ENCODE measurements around the gene MEX3C. TPM values are rescaled to one million over a fixed set of nuclear protein-coding genes. Genes with fewer than 3 reads are reported as not detected.

The MEX3C gene
- total RNA-seq, 4 donors from 2014 or later, result 31.6 to 42.0 (median 37.6) TPM

GRCh38 chr18:51212606-51213005 lies 15.1 kb upstream of the MEX3C start:
- Histone ChIP-seq H3K4me1 (no peaks in the 10 kb centered on the region), H3K9me3 (no peaks in the 10 kb centered on the region), H3K27ac (no peak overlapping the region), H3K36me3 (no peaks in the 10 kb centered on the region), H3K27me3 (no peaks in the 10 kb centered on the region), H3K4me3 (no peak overlapping the region)
- WGBS, result 75% methylated on average over 2 of the region's 2 CpGs
- TF ChIP-seq POLR2AphosphoS5 (IDR thresholded peaks at IDR 0.05) (no peak), POLR2A (IDR thresholded peaks at IDR 0.05) (no peak), EP300 (IDR thresholded peaks at IDR 0.05) (no peak)
- TF ChIP-seq, protein P1, sequence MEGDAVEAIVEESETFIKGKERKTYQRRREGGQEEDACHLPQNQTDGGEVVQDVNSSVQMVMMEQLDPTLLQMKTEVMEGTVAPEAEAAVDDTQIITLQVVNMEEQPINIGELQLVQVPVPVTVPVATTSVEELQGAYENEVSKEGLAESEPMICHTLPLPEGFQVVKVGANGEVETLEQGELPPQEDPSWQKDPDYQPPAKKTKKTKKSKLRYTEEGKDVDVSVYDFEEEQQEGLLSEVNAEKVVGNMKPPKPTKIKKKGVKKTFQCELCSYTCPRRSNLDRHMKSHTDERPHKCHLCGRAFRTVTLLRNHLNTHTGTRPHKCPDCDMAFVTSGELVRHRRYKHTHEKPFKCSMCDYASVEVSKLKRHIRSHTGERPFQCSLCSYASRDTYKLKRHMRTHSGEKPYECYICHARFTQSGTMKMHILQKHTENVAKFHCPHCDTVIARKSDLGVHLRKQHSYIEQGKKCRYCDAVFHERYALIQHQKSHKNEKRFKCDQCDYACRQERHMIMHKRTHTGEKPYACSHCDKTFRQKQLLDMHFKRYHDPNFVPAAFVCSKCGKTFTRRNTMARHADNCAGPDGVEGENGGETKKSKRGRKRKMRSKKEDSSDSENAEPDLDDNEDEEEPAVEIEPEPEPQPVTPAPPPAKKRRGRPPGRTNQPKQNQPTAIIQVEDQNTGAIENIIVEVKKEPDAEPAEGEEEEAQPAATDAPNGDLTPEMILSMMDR (IDR thresholded peaks at IDR 0.05), result no peak
- DNase-seq (ENCODE audit: low spot score in 2 of 2), result no peak

GRCh38 chr18:51211552-51211951 lies 14.1 kb upstream of the MEX3C start:
- no peaks in the 10 kb centered on the region for H3K27me3 ChIP-seq
- DNase-seq (ENCODE audit: low spot score in 2 of 2), result no peak
- H3K4me3 ChIP-seq, result no peak overlapping the region
- H3K27ac ChIP-seq, result no peak overlapping the region
- TF ChIP-seq POLR2A (IDR thresholded peaks at IDR 0.05) (no peak), POLR2AphosphoS5 (IDR thresholded peaks at IDR 0.05) (no peak), EP300 (IDR thresholded peaks at IDR 0.05) (no peak)
- TF ChIP-seq, protein P1 (IDR thresholded peaks at IDR 0.05), result no peak
- H3K36me3 ChIP-seq, result no peaks in the 10 kb centered on the region
- H3K9me3 ChIP-seq, result no peaks in the 10 kb centered on the region
- WGBS, result 62% methylated on average over 4 of the region's 4 CpGs
- H3K4me1 ChIP-seq, result no peaks in the 10 kb centered on the region

- under 1% methylated on average over 22 of the region's 102 CpGs for WGBS
- H3K4me3 ChIP-seq, result peak overlapping the region; percentile 93
- DNase-seq (ENCODE audit: low spot score in 2 of 2), result peak; percentile 78 to 84
- no peak for TF ChIP-seq POLR2AphosphoS5 (IDR thresholded peaks at IDR 0.05)
- TF ChIP-seq, protein P1 (IDR thresholded peaks at IDR 0.05), result no peak
- no peak for TF ChIP-seq POLR2A (IDR thresholded peaks at IDR 0.05)
- no peak for TF ChIP-seq EP300 (IDR thresholded peaks at IDR 0.05)
- H3K27me3 ChIP-seq, result no peaks in the 10 kb centered on the region
- H3K27ac ChIP-seq, result peak overlapping the region; percentile 99
- no peaks in the 10 kb centered on the region for H3K36me3 ChIP-seq
- H3K4me1 ChIP-seq, result peaks cover 38% of the 10 kb centered on the region
- no peaks in the 10 kb centered on the region for H3K9me3 ChIP-seq
Observed at GRCh38 chr18:51196811-51197660, 445 bp downstream of the MEX3C start.

DNA sequence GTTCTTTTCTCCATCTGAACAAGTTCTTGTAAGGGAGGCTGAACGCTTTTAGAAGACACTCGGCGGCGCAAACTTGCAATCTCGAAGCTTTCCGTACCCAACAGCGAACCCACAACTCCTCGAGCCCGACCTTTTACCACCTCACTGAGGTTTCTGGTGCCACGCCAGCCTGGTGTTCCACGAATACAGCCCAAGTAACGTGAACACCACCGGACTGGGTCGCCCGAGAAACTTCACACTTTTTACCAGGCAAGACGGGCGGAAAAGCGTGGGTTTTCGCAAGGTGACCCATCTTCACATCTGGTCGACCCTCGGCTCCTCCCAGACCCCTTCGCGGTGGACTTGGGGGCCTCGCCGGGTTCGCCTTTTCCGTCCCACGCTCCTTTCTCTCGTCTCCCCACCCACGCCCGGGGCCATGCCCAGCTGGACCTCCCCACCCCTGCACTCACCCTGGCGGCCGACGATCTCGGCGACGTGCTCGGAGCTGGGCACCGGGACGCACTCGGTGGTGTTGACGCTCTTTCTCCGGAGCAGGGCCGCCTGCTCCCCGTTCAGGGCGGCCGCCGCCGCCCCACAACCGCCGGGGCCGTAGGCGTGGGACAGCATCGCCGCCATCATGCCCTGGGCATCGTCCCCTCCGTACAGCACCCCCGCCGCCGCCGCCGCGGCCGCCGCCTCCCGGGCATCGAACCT lies 1.2 kb downstream of the MEX3C start:
- Histone ChIP-seq H3K4me1 (peaks cover 44% of the 10 kb centered on the region), H3K27me3 (no peaks in the 10 kb centered on the region), H3K4me3 (peak overlapping the region; percentile 93), H3K27ac (peak overlapping the region; percentile 99), H3K9me3 (no peaks in the 10 kb centered on the region), H3K36me3 (no peaks in the 10 kb centered on the region)
- peak; percentile 81 to 84 for DNase-seq (ENCODE audit: low spot score in 2 of 2)
- TF ChIP-seq POLR2AphosphoS5 (IDR thresholded peaks at IDR 0.05) (no peak), EP300 (IDR thresholded peaks at IDR 0.05) (no peak), POLR2A (IDR thresholded peaks at IDR 0.05) (no peak)
- TF ChIP-seq, protein P1 (IDR thresholded peaks at IDR 0.05), result no peak
- 0% methylated on average over 37 of the region's 67 CpGs for WGBS
